Measurements from ENCODE around the gene OCIAD1.

DNA sequence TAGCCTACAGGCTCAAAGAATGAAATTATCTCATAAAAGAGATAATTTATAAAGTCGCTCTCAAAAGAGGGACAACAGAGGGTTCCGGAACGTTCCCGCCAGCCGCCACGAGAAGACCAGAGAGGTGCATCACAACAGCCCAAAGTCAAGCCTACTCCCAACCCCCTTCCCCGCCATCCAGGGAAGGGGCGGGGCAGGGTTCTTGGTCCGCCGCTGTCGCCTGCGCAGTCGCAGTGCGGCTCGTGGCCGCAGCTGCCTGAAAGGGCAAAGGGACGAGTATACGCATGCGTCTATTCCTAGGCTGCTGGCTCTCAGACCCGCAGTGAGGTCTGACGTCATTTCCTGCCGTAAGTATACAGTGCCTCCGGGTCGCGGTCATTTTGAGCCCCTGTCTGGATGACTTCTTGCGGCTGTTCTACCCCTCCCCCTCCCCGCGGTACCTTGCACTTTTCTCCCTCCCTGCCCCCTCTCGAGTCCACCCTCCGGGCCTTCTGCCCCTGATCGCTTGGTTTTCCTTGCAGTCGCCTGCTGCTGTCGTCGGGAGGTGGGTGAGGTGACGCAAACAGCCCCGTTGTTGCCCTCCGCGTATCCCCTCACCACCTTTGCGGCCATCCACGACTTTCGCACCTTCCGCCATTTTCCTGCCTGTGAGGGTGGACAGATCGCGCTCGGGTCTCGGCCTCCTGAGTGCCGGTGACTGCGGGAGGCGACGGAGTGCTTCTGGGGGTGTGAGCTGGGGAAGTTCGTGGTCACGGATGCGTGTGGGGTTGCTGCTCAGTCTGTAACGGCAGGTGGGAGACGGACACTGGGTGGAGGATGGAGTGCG lies at the start of gene OCIAD1:
- TF ChIP-seq, protein P1, sequence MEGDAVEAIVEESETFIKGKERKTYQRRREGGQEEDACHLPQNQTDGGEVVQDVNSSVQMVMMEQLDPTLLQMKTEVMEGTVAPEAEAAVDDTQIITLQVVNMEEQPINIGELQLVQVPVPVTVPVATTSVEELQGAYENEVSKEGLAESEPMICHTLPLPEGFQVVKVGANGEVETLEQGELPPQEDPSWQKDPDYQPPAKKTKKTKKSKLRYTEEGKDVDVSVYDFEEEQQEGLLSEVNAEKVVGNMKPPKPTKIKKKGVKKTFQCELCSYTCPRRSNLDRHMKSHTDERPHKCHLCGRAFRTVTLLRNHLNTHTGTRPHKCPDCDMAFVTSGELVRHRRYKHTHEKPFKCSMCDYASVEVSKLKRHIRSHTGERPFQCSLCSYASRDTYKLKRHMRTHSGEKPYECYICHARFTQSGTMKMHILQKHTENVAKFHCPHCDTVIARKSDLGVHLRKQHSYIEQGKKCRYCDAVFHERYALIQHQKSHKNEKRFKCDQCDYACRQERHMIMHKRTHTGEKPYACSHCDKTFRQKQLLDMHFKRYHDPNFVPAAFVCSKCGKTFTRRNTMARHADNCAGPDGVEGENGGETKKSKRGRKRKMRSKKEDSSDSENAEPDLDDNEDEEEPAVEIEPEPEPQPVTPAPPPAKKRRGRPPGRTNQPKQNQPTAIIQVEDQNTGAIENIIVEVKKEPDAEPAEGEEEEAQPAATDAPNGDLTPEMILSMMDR (IDR thresholded peaks at IDR 0.05; ENCODE audit: low read length), result no peak
- TF ChIP-seq EZH2 (optimal IDR thresholded peaks at IDR 0.05; ENCODE audit: low read depth, low read length) (no peak), EZH2phosphoT487 (IDR thresholded peaks at IDR 0.05; ENCODE audit: low read length) (no peak)
